ENCODE results near the gene SH2D2A.

The SH2D2A gene

GRCh38 chr1:156806512-156807440 is 9.9 kb downstream of the SH2D2A start:
- Histone ChIP-seq H3K9ac (ENCODE audit: low read length) (no peak overlapping the region), H3K27ac (ENCODE audit: low read length) (no peak overlapping the region), H3K9me3 (ENCODE audit: control insufficient read depth, low read depth, low read length) (no peaks in the 10 kb centered on the region)

DNA sequence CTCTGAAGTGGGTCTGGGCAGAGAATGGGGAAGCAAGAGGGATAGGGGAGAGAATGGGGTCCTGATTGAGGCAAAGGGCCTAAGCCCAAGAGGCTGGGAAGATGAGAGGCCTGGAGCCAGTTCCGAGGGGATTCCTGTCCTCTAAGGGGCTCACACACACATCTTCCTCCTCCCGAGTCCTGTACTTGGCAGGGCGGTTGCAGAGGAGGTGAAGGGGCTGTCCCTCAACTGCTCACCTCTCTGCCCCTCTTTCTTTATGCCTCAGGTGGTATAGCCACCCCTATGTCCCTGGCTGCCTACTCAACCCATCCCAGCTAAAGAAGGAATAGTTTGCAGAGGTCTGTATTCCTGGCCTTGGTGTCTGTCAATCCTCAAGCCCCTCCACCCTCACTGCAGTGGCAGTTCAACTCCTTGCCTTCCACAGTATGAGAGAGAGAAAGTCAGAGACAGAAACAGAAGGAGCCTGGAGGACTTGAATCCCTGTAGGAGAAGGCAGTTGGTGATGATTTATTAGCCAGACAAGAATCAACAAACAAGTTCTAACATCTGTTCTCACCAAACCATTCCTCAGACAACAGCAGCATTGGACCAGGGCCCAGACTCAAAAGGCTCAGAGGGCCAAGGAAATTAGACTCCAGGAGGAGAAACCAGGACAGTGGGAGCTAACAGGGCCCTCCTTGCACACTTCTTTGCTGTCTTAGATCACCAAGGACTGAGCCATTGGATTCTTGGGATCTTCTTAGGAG is 10.7 kb downstream of the SH2D2A start:
- Histone ChIP-seq H3K27ac (ENCODE audit: low read length) (no peak overlapping the region), H3K27me3 (ENCODE audit: control insufficient read depth, insufficient read depth, low read length) (no peaks in the 10 kb centered on the region), H3K9ac (ENCODE audit: low read length) (no peak overlapping the region), H3K4me1 (ENCODE audit: control insufficient read depth, low read depth, low read length) (no peaks in the 10 kb centered on the region), H3K9me3 (ENCODE audit: control insufficient read depth, low read depth, low read length) (no peaks in the 10 kb centered on the region), H3K36me3 (ENCODE audit: control insufficient read depth, low read depth, low read length) (peaks cover 6% of the 10 kb centered on the region), H3K4me3 (ENCODE audit: low read length) (no peak overlapping the region)

More at GRCh38 chr1:156806512-156807440, 9.9 kb downstream of the SH2D2A start:
- H3K4me3 ChIP-seq (ENCODE audit: low read length), result no peak overlapping the region
- H3K27me3 ChIP-seq (ENCODE audit: control insufficient read depth, insufficient read depth, low read length), result no peaks in the 10 kb centered on the region
- H3K36me3 ChIP-seq (ENCODE audit: control insufficient read depth, low read depth, low read length), result no peaks in the 10 kb centered on the region
- H3K4me1 ChIP-seq (ENCODE audit: control insufficient read depth, low read depth, low read length), result no peaks in the 10 kb centered on the region

DNA sequence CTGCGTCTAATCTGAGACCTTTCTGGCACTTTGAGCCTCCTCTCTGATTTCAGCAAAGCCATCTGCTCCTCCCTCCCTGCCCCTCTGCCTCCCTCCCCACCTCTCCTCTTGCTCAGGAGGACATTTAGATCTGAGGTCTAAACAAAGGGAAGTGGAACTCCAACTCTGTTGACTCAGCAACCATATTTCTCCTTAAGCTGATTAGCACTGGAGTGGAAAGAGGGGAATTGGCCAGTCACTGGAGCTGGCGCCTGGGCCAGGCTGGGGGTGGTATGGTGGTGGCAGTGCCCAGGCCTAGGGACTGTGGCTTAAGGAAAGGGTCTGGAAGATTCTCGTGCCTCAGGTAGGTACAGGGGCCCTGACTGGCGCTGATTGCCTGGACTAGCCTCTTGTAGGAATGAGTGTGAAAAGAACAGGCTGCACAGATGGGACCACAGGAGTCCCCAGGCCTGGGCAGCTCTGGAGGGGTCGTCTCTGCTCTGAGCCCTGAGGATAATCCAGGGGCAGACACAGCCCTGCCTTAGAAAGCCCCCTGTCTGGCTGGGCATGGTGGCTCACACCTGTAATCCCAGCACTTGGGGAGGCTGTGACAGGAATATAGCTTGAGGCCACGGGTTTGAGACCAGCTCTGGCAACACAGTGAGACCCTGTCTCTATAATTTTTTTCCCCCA is 11.9 kb downstream of the SH2D2A start:
- no peak overlapping the region for H3K27ac ChIP-seq (ENCODE audit: low read length)

DNA sequence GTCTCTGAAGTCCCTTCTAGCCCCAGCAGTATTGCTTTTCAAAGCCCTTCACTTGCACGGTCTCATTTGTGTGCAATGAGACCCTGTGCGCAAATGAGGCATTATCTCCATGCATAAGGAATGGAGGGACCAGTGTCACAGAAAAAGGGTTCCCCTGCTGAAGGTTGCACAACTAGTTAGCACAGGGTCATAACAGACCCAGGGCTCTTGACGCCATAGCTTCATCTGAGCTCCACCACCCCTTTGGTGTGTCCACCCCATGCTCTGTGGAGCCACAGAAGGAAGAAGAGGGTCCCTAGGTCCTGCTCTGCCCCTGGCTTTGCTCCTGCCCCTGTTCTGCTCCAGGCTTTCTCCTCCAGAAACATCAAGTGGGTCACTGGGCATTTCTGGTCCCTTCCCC is 12.6 kb downstream of the SH2D2A start:
- Histone ChIP-seq H3K27ac (ENCODE audit: low read length) (no peak overlapping the region), H3K27me3 (ENCODE audit: control insufficient read depth, insufficient read depth, low read length) (no peaks in the 10 kb centered on the region), H3K4me3 (ENCODE audit: low read length) (no peak overlapping the region), H3K9ac (ENCODE audit: low read length) (no peak overlapping the region), H3K9me3 (ENCODE audit: control insufficient read depth, low read depth, low read length) (no peaks in the 10 kb centered on the region), H3K36me3 (ENCODE audit: control insufficient read depth, low read depth, low read length) (peaks cover 22% of the 10 kb centered on the region), H3K4me1 (ENCODE audit: control insufficient read depth, low read depth, low read length) (no peaks in the 10 kb centered on the region)

More for the DNA sequence above, 11.9 kb downstream of the SH2D2A start:
- no peak overlapping the region for H3K4me3 ChIP-seq (ENCODE audit: low read length)
- H3K9ac ChIP-seq (ENCODE audit: low read length), result no peak overlapping the region
- H3K36me3 ChIP-seq (ENCODE audit: control insufficient read depth, low read depth, low read length), result peaks cover 18% of the 10 kb centered on the region
- no peaks in the 10 kb centered on the region for H3K27me3 ChIP-seq (ENCODE audit: control insufficient read depth, insufficient read depth, low read length)
- H3K4me1 ChIP-seq (ENCODE audit: control insufficient read depth, low read depth, low read length), result no peaks in the 10 kb centered on the region
- H3K9me3 ChIP-seq (ENCODE audit: control insufficient read depth, low read depth, low read length), result no peaks in the 10 kb centered on the region

GRCh38 chr1:156803086-156803851 is 13.4 kb downstream of the SH2D2A start:
- Histone ChIP-seq H3K9ac (ENCODE audit: low read length) (no peak overlapping the region), H3K4me3 (ENCODE audit: low read length) (no peak overlapping the region), H3K36me3 (ENCODE audit: control insufficient read depth, low read depth, low read length) (peaks cover 24% of the 10 kb centered on the region), H3K4me1 (ENCODE audit: control insufficient read depth, low read depth, low read length) (no peaks in the 10 kb centered on the region), H3K27me3 (ENCODE audit: control insufficient read depth, insufficient read depth, low read length) (no peaks in the 10 kb centered on the region), H3K9me3 (ENCODE audit: control insufficient read depth, low read depth, low read length) (no peaks in the 10 kb centered on the region), H3K27ac (ENCODE audit: low read length) (no peak overlapping the region)

- H3K36me3 ChIP-seq (ENCODE audit: control insufficient read depth, low read depth, low read length), result peaks cover 32% of the 10 kb centered on the region
- H3K4me1 ChIP-seq (ENCODE audit: control insufficient read depth, low read depth, low read length), result no peaks in the 10 kb centered on the region
- no peaks in the 10 kb centered on the region for H3K9me3 ChIP-seq (ENCODE audit: control insufficient read depth, low read depth, low read length)
- no peak overlapping the region for H3K27ac ChIP-seq (ENCODE audit: low read length)
- no peaks in the 10 kb centered on the region for H3K27me3 ChIP-seq (ENCODE audit: control insufficient read depth, insufficient read depth, low read length)
- no peak overlapping the region for H3K9ac ChIP-seq (ENCODE audit: low read length)
- no peak overlapping the region for H3K4me3 ChIP-seq (ENCODE audit: low read length)
Observed at GRCh38 chr1:156802421-156802935, 14.2 kb downstream of the SH2D2A start.

DNA sequence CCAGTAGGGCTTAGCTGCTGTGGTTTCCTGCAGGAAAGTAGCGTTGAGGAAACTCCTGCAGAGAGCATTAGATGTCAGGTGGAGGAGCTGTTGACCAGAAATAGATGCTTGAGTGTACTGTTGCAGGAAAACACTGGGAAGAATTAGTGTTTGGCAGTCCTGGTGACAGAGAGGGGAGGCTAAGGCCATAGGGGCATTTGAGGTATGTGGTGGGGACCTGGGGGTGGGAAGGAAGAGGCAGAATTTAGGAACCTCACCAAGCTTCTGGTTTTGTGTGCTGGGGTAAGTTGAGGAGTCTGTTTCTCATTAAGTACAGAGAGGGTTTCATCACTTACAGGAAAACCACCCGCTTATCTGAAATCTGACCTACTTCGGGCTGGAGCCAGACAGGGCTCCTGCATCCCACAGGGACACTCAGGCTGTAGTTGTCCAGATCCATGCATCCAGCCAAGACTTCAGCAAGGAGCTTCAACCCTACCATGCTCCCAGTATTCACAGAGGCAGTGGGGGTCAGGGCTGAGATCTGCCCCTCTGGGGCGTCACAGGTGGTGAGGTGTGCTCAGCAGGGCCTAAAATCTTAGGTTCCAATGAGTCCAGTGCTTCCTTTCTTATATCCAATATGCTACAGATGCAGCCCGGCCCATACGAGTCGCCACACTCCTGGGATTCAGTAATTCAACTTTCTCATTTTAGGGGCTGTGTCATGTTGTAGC is 15.1 kb downstream of the SH2D2A start:
- Histone ChIP-seq H3K27ac (ENCODE audit: low read length) (no peak overlapping the region), H3K9me3 (ENCODE audit: control insufficient read depth, low read depth, low read length) (no peaks in the 10 kb centered on the region), H3K4me3 (ENCODE audit: low read length) (no peak overlapping the region), H3K4me1 (ENCODE audit: control insufficient read depth, low read depth, low read length) (no peaks in the 10 kb centered on the region), H3K9ac (ENCODE audit: low read length) (no peak overlapping the region), H3K27me3 (ENCODE audit: control insufficient read depth, insufficient read depth, low read length) (no peaks in the 10 kb centered on the region), H3K36me3 (ENCODE audit: control insufficient read depth, low read depth, low read length) (peaks cover 40% of the 10 kb centered on the region)

- Histone ChIP-seq H3K36me3 (ENCODE audit: control insufficient read depth, low read depth, low read length) (peaks cover 82% of the 10 kb centered on the region), H3K27ac (ENCODE audit: low read length) (no peak overlapping the region), H3K4me1 (ENCODE audit: control insufficient read depth, low read depth, low read length) (no peaks in the 10 kb centered on the region), H3K27me3 (ENCODE audit: control insufficient read depth, insufficient read depth, low read length) (no peaks in the 10 kb centered on the region), H3K4me3 (ENCODE audit: low read length) (no peak overlapping the region), H3K9me3 (ENCODE audit: control insufficient read depth, low read depth, low read length) (no peaks in the 10 kb centered on the region), H3K9ac (ENCODE audit: low read length) (no peak overlapping the region)
Observed at GRCh38 chr1:156797212-156797871, 19.3 kb downstream of the SH2D2A start.

GRCh38 chr1:156796340-156797097 is 20.1 kb downstream of the SH2D2A start:
- H3K9ac ChIP-seq (ENCODE audit: low read length), result no peak overlapping the region
- H3K36me3 ChIP-seq (ENCODE audit: control insufficient read depth, low read depth, low read length), result peaks cover 89% of the 10 kb centered on the region
- H3K27ac ChIP-seq (ENCODE audit: low read length), result no peak overlapping the region

More at GRCh38 chr1:156796340-156797097, 20.1 kb downstream of the SH2D2A start:
- no peaks in the 10 kb centered on the region for H3K27me3 ChIP-seq (ENCODE audit: control insufficient read depth, insufficient read depth, low read length)
- H3K9me3 ChIP-seq (ENCODE audit: control insufficient read depth, low read depth, low read length), result no peaks in the 10 kb centered on the region
- H3K4me1 ChIP-seq (ENCODE audit: control insufficient read depth, low read depth, low read length), result no peaks in the 10 kb centered on the region
- H3K4me3 ChIP-seq (ENCODE audit: low read length), result no peak overlapping the region

All from iPS-18a (cell line).